GM19193 (cell line): Measurements from ENCODE around the gene EFCAB6.

ENCODE experiments used
- POLR2A ChIP-seq: IDR thresholded peaks from 4 replicates; pipeline ENCODE4 v1.6.1; 2011; ENCODE audit not compliant: insufficient read depth, insufficient read length; ENCODE audit errors: extremely low read depth

The EFCAB6 gene

GRCh38 chr22:43543522-43544288 lies 268.4 kb downstream of the EFCAB6 start:
- TF ChIP-seq POLR2A, result no peak

DNA sequence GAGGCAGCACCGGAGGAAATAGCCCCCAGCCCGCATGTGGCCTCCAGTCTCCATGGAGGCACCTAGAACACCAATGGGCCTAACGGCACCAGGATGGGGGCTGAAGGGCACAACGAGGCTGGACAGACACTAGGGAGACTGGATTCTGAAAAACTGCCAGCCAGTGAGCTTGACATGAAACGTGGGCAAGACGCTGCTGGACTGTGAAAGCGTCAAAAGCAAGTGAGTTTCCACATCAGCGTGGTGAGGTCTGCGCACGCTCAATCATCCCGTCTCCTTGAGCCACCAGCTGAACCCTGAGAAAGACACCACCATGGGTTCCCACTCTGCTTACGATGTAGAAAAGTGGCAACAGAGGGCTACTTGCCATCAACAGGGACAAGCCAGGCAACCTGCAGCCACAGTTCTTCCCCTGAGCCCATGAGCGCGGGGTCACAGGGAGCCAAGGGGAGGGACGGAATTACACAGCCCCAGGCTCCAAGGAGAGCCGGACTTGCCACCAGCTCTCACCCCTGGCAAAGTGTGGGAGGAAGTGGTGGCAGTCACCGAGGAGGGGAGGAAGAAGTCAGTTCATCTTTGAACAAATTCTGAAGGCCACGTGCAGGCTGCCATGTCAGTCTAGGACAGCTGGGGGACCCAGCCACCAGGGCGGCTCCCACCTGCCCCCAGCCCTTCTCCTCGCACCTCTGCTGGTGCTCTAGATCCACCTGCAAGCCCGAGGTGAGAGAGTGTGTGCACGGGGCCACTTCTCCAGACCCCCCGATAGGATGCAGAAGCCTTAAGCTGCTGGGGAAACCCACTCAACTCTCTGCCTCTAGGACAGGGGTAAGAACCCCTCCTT lies 269.2 kb downstream of the EFCAB6 start:
- no peak for TF ChIP-seq POLR2A

- TF ChIP-seq POLR2A, result no peak
These were observed 270.4 kb downstream of the EFCAB6 start for GRCh38 chr22:43541462-43542407.

GRCh38 chr22:43541022-43541421 lies 271.1 kb downstream of the EFCAB6 start:
- TF ChIP-seq POLR2A, result no peak

- no peak for TF ChIP-seq POLR2A
These were observed 271.6 kb downstream of the EFCAB6 start for GRCh38 chr22:43540529-43540923.

DNA sequence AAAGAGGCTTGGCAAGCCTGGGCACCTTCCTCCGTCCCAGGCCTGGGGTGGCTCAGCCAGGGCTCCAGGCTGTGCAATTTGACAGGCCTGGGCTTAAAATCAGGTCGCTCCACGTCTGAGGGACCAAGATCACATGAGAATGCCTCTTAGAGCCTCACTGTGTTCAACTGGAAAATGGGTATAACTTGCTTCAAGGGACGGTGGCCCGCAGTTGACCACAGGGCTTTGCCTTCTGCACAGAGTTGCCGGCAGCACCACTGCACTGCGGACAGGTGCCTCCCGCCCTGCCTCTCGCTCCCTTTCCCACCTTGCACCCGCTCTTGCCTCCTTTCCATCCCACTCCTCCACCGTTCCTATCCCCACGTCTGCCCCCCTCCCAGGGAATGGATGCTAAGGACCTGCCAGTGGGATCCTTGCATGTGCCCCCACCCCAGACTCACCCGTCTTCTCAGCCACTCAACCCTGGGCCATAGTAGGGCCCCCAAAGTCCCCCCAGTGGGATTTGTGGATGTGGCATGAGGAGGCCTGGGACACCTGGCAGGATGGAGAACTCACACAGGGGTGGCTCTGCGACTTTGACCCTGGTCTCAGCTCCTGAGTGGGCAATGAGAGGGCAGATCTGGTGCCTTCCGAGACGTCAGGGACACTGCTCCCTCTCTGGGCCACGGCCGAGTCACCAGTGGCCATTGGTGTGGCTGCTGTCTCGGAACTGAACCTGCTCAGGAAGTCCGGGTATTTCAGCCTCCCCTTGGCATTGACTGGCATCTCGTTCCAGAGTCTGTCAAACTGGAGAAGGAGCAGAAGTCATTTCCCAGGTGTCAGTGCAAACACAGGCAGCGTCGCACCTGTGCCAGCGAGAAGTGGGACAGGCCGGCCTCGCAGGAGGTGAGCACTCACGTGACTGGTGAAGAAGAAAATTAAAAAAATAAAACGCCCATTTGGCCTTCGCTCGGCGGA lies 272.3 kb downstream of the EFCAB6 start:
- no peak for TF ChIP-seq POLR2A

GRCh38 chr22:43537019-43537585 lies 275.0 kb downstream of the EFCAB6 start:
- no peak for TF ChIP-seq POLR2A

- no peak for TF ChIP-seq POLR2A
These were observed 276.4 kb downstream of the EFCAB6 start for GRCh38 chr22:43535741-43536140.

GRCh38 chr22:43535336-43535735 lies 276.8 kb downstream of the EFCAB6 start:
- TF ChIP-seq POLR2A, result no peak

DNA sequence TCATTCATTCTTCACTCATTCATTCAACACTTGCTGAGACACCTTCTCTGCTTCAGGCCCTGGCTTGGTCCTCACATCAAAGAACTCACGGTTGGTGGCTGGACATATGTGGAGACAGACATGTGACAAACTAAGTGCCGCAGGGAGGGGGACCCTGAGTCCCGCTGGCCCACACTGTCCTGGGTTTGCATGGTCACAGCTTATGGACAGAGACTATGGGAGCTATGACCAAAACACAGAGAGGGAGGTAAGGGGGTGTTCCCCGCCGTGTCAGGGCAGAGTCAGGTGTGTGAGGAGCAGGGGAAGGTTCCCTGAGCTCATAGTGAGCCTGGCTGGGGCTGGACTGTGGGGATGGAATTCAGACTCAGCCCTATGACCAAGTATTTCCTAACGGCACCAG lies 277.2 kb downstream of the EFCAB6 start:
- no peak for TF ChIP-seq POLR2A

DNA sequence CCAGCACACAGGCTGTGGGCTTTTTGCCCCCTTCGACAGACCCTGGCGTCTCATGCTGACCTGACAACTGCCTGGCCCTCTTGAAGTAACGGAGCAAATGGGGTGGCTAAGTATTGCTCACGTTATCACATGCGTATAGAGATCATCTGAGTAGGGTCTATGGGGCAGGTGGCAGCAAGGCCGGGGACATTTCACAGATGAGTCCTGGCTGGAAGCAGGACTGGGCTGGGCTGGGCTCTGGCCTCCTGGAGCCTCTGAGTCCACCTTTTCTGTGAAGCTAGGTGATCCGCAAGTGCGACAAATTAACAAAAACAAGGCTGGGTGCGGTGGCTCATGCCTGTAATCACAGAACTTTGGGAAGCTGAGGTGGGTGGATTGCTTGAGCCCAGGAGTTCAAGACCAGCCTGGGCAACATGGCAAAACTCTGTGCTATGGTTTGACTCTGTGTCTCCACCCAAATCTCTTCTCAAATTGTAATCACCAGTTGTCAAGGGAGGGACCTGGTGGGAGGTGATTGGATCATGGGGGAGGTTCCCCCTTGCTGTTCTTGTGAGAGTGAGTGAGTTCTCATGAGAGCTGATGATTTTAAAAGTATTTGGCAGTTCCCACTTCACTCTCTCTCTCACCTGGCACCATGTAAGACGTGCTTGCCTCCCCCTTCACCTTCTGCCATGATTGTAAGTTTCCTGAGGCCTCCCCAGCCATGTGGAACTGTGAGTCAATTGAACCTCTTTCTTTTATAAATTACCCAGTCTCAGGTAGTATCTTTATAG lies 278.3 kb downstream of the EFCAB6 start:
- no peak for TF ChIP-seq POLR2A

GRCh38 chr22:43533156-43533530 lies 279.0 kb downstream of the EFCAB6 start:
- no peak for TF ChIP-seq POLR2A
